Measurements from ENCODE around the gene ITPR1.

Gene ITPR1

DNA sequence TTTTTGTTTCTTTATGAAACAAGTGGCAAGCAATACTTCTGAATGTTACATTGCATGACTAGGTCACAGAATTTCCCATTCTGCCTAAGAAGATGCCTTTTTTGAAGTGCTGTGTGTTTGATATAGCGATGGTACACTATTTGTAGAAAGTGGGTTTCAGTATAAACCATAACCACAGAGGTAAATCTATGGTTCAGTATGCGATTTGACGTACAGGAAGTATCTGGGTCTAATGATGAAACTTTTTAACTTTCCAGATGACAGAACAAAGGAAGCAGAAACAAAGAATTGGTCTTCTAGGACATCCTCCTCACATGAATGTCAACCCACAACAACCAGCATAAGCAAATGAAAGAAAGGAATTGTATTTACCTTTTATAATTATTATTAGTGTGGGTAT lies 352.7 kb downstream of the ITPR1 start:
- no peak for DNase-seq (ENCODE audit: extremely low read depth, low read depth)
- TF ChIP-seq, protein P1, sequence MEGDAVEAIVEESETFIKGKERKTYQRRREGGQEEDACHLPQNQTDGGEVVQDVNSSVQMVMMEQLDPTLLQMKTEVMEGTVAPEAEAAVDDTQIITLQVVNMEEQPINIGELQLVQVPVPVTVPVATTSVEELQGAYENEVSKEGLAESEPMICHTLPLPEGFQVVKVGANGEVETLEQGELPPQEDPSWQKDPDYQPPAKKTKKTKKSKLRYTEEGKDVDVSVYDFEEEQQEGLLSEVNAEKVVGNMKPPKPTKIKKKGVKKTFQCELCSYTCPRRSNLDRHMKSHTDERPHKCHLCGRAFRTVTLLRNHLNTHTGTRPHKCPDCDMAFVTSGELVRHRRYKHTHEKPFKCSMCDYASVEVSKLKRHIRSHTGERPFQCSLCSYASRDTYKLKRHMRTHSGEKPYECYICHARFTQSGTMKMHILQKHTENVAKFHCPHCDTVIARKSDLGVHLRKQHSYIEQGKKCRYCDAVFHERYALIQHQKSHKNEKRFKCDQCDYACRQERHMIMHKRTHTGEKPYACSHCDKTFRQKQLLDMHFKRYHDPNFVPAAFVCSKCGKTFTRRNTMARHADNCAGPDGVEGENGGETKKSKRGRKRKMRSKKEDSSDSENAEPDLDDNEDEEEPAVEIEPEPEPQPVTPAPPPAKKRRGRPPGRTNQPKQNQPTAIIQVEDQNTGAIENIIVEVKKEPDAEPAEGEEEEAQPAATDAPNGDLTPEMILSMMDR (IDR thresholded peaks at IDR 0.05; ENCODE audit: low read depth, low read length) = no peak

DNA sequence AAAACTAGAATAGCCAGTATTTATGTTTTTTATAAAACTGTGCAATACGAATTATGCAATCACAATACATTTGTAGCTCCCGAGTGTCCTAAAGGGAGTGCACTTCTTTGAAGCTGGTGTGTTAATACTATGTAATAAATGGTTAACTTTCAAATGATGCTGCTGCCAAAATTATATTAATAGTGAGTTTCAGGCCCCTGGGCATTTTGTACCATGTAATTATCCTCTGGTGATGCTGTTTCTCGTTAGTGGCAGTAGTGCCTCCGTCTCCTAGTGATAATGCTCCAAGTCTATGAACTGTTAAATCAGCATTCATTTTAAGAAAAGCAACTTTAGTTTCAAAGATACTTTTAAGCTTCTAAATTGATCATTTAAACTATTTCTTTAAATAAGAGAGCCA lies 353.4 kb downstream of the ITPR1 start:
- no peak for DNase-seq (ENCODE audit: extremely low read depth, low read depth)
- TF ChIP-seq, protein P1 (IDR thresholded peaks at IDR 0.05; ENCODE audit: low read depth, low read length) = no peak

DNA sequence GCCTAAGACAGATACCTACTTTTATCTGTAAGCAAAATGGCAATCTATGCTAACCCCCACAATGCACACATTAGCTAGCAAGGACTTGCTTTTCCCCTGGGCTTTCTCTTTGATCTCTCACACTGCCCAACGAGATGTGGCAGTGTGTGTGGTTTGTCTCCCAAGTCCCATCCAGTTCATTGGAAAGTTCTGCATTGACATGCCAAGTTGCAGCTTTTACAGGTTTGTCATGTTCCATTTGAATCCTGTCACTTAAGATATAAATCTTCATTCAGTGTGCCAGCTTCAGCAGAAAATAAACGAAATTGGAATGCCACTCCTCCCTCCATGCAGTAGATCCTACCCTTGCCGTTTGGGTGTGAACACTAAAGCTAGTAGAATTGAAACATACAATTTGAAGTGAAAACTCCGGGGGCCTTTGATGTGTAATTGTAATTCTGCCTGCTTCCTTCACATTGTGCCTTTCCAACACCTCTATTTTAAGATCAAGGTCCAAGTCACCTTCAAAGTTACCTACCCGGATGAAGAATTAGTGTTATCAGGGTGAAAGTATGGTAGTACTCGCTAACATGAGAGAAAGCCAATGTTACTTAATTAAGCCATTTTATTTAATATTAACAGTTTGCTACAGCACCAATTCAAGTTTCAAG lies 355.2 kb downstream of the ITPR1 start:
- TF ChIP-seq, protein P1 (IDR thresholded peaks at IDR 0.05; ENCODE audit: low read depth, low read length) = no peak
- DNase-seq (ENCODE audit: extremely low read depth, low read depth) = no peak

DNA sequence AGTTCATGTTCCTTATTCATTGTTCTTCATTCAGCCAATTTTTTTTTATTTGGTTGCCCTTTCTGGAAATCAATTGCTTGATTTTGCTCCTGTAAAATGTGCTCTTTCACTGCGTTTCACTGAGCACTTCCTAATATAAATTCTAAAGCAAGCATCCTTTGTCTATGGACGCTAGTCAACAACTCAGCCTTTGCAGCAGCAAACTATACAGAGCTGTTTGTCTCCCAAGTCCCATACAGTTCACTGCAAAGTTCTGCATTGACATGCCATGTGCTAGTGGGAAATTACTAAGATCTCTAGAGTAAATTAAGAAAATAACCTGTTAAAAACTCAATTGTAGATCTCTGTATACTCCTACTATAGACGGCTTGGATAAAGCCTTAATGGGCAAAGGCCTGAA lies 356.0 kb downstream of the ITPR1 start:
- DNase-seq (ENCODE audit: extremely low read depth, low read depth) = no peak

DNA sequence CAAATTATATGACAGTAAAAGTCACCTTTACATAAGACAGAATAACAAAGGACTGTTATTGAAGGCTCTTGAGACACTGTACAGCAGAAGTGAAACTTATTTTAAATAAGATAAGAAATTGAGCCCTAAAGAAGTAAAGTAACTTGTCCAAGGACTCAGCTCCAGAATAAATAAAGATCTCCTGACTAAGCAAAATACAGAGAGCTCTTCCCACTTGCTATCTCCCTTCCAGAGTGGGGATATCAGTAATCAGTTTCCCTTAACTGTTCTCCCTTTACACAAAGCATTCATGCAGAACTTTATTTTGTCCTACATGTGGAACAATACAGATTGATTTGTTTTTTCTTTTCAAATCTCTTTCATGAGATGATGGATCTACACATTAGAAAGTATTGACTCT lies 356.6 kb downstream of the ITPR1 start:
- TF ChIP-seq, protein P1 (IDR thresholded peaks at IDR 0.05; ENCODE audit: low read depth, low read length) = no peak
- no peak for DNase-seq (ENCODE audit: extremely low read depth, low read depth)

More for the DNA sequence above, 356.0 kb downstream of the ITPR1 start:
- TF ChIP-seq, protein P1 (IDR thresholded peaks at IDR 0.05; ENCODE audit: low read depth, low read length) = no peak

DNA sequence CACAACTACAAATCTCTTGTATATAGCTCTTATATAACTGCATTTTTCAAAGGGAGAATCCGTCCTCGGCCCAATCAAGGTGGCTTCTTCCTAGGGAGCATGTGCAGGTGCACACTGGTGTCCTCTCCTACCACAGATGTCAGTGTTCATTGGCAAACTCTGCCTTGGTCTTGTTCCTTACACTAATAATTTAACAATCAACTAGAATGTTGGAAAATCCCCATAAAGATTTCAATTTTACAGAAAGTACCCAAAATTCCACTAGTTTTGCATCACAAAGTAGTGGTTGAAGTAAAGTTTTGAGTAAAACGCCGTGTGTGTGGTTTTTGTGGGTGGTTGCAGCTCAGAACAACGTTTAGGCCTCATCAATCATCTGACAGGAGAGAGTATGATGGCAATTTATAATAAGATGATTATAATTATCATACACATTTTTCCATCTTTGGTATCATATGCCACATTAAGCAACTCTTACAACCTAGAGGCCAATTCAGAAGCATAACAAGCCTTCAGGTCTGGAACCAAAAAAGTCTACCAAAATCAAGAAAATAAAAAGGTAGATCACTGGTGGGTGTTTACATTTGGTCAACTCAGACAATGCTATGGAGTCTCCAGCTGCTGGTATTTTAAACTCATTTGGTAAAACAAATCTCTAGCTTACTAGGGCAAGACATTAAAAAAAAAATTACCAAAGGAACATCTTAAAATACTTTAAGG lies 357.2 kb downstream of the ITPR1 start:
- DNase-seq (ENCODE audit: extremely low read depth, low read depth) = no peak
- TF ChIP-seq, protein P1 (IDR thresholded peaks at IDR 0.05; ENCODE audit: low read depth, low read length) = no peak

DNA sequence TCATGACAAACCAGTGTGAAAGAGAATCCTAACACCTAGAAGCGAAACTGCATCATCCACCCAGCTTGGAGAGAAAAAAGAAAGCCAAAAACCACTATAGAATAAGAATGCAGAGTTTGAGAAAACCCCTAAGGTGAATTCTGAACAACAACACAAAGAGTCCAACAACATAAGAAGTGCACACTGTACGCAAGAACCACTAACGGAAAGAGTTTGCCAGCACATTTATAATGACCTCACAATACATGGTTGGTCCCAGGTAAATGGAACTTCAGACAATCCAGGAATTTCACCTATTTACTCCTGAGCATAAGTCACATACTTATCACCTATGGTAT lies 357.7 kb downstream of the ITPR1 start:
- no peak for DNase-seq (ENCODE audit: extremely low read depth, low read depth)
- TF ChIP-seq, protein P1 (IDR thresholded peaks at IDR 0.05; ENCODE audit: low read depth, low read length) = no peak
